HG02840 (cell line): ENCODE measurements around the gene PGS1.

Source experiments
- ATAC-seq: cut with Tn5 transposase; IDR thresholded peaks from one replicate; pipeline ENCODE4 v1.9.1; 2021; ENCODE audit warnings: mild to moderate bottlenecking, moderate library complexity, moderate number of reproducible peaks; ENCODE audit not compliant: unreplicated experiment, low FRiP score

PGS1 gene

GRCh38 chr17:78383725-78384471, 5.4 kb downstream of the PGS1 start:
- no peak for ATAC-seq

- no peak for ATAC-seq
These were observed 6.2 kb downstream of the PGS1 start for GRCh38 chr17:78384479-78385175.

GRCh38 chr17:78387977-78388941, 9.8 kb downstream of the PGS1 start:
- no peak for ATAC-seq

- ATAC-seq, result no peak
These were observed 12.0 kb downstream of the PGS1 start for GRCh38 chr17:78390241-78391050.

- no peak for ATAC-seq
These were observed 12.6 kb downstream of the PGS1 start for GRCh38 chr17:78391051-78391431.

- ATAC-seq, result no peak
These were observed 13.4 kb downstream of the PGS1 start for GRCh38 chr17:78391843-78392242.

GRCh38 chr17:78392295-78392694, 13.8 kb downstream of the PGS1 start:
- no peak for ATAC-seq

GRCh38 chr17:78393575-78393974, 15.1 kb downstream of the PGS1 start:
- no peak for ATAC-seq

GRCh38 chr17:78394209-78394608, 15.8 kb downstream of the PGS1 start:
- no peak for ATAC-seq

- ATAC-seq, result no peak
These were observed 16.7 kb downstream of the PGS1 start for GRCh38 chr17:78395155-78395554.

- ATAC-seq, result no peak
These were observed 18.2 kb downstream of the PGS1 start for GRCh38 chr17:78396441-78397337.

- no peak for ATAC-seq
These were observed 19.2 kb downstream of the PGS1 start for GRCh38 chr17:78397681-78398101.

GRCh38 chr17:78398390-78398789, 19.9 kb downstream of the PGS1 start:
- ATAC-seq, result no peak

GRCh38 chr17:78399028-78399692, 20.7 kb downstream of the PGS1 start:
- ATAC-seq, result no peak

- no peak for ATAC-seq
These were observed 21.3 kb downstream of the PGS1 start for GRCh38 chr17:78399693-78400144.

- ATAC-seq, result no peak
These were observed 22.3 kb downstream of the PGS1 start for GRCh38 chr17:78400581-78401240.

- no peak for ATAC-seq
These were observed 22.8 kb downstream of the PGS1 start for GRCh38 chr17:78401246-78401645.

GRCh38 chr17:78401891-78402290, 23.4 kb downstream of the PGS1 start:
- ATAC-seq, result no peak
